Erythroblast (primary cell): Measurements from ENCODE around the gene HMOX2.

Experiments
- GATA1 ChIP-seq: IDR thresholded peaks from 2 replicates; pipeline ENCODE4 v1.6.1; 2011; ENCODE audit warnings: low read depth, mild to moderate bottlenecking, control low read depth, low read length, moderate library complexity
- POLR2A ChIP-seq: IDR thresholded peaks from 2 replicates; pipeline ENCODE4 v1.6.1; 2011; ENCODE audit warnings: mild to moderate bottlenecking, low read length

DNA sequence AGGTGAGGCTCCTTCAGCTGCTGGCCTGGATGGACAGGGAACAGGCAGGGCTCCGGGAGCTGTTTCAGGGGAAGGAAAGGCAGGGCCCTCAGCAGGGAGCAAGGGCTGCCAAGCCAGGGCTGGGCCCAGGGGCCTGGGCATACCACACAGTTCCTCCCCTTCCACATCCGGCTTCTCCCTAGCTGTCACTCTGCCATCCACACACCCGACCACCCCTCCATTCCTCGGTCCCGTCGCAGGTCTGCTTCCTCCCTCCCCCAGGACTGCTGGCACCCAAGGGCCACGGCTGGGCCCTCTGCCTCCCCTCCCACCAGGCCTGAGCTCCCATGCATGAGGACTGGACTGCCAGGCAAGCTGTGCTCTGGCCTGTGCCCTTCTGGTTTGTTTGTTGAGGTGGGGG is 38.4 kb downstream of the HMOX2 start:
- no peak for TF ChIP-seq POLR2A
- TF ChIP-seq GATA1: no peak
